Measurements from ENCODE around the gene NUDT4.

DNA sequence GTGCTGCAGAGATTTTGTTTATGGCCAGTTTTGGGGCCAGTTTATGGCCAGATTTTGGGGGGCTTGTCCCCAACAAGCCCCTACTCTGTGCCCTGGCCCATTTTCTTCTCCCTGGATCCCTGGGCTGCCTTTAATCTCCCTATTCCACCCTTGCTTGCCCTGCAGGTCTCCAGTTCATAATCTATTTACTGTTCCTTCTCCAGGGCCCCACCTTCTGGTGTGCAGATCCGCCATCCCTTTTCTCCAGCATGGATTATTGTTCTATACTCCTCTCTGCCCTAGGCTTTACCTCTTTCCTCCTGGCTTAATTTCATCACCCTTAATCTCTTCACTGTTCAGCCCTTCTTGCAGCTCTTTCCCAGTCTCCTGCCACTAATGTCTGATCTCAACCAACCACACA lies 26.0 kb upstream of the NUDT4 start:
- TF ChIP-seq POLR2A (IDR thresholded peaks at IDR 0.05), result no peak
- TF ChIP-seq, protein P1, sequence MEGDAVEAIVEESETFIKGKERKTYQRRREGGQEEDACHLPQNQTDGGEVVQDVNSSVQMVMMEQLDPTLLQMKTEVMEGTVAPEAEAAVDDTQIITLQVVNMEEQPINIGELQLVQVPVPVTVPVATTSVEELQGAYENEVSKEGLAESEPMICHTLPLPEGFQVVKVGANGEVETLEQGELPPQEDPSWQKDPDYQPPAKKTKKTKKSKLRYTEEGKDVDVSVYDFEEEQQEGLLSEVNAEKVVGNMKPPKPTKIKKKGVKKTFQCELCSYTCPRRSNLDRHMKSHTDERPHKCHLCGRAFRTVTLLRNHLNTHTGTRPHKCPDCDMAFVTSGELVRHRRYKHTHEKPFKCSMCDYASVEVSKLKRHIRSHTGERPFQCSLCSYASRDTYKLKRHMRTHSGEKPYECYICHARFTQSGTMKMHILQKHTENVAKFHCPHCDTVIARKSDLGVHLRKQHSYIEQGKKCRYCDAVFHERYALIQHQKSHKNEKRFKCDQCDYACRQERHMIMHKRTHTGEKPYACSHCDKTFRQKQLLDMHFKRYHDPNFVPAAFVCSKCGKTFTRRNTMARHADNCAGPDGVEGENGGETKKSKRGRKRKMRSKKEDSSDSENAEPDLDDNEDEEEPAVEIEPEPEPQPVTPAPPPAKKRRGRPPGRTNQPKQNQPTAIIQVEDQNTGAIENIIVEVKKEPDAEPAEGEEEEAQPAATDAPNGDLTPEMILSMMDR (IDR thresholded peaks at IDR 0.05), result no peak
